LNCaP clone FGC (cell line): ENCODE results near the gene CHI3L2.

Experiments
- DNase-seq: peaks from one replicate; pipeline ENCODE4 v3.0.0-alpha.2; 2011; ENCODE audit warnings: low read depth
- H3K4me3 ChIP-seq: 2 replicates; pipeline ENCODE4 v1.5.1; 2011; ENCODE audit warnings: mild to moderate bottlenecking, low read depth, low read length, control low read depth
- TF ChIP-seq, protein P1 (sequence below): IDR thresholded peaks from 2 replicates; pipeline ENCODE4 v1.5.1; 2012; ENCODE audit warnings: mild to moderate bottlenecking; ENCODE audit not compliant: control insufficient read depth, insufficient read depth; ENCODE audit errors: extremely low read depth

Gene CHI3L2, protein sequence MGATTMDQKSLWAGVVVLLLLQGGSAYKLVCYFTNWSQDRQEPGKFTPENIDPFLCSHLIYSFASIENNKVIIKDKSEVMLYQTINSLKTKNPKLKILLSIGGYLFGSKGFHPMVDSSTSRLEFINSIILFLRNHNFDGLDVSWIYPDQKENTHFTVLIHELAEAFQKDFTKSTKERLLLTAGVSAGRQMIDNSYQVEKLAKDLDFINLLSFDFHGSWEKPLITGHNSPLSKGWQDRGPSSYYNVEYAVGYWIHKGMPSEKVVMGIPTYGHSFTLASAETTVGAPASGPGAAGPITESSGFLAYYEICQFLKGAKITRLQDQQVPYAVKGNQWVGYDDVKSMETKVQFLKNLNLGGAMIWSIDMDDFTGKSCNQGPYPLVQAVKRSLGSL

DNA sequence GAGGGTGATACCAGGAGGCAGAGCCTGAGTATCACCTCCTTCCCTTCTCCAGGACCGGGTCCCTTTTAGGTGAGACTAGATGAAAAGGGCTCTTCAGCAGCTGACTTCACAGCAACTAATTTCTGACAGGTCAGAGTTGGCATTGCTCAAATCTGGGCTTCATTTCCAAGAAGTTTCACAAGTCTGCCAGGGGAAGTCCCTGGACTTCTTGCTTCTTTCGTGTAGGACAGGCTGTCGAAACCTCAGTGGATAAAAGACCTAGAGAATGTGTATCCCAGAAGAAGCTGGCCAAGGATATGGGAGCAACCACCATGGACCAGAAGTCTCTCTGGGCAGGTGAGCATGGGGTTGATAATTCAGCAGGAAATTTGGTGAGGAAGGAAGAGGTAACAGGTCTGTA, at the start of gene CHI3L2:
CHI3L2 (plus strand) TSS at position 280 of the 400 bp plus-strand sequence; CDS start at position 297, 17 bp downstream.
- TF ChIP-seq, protein P1, sequence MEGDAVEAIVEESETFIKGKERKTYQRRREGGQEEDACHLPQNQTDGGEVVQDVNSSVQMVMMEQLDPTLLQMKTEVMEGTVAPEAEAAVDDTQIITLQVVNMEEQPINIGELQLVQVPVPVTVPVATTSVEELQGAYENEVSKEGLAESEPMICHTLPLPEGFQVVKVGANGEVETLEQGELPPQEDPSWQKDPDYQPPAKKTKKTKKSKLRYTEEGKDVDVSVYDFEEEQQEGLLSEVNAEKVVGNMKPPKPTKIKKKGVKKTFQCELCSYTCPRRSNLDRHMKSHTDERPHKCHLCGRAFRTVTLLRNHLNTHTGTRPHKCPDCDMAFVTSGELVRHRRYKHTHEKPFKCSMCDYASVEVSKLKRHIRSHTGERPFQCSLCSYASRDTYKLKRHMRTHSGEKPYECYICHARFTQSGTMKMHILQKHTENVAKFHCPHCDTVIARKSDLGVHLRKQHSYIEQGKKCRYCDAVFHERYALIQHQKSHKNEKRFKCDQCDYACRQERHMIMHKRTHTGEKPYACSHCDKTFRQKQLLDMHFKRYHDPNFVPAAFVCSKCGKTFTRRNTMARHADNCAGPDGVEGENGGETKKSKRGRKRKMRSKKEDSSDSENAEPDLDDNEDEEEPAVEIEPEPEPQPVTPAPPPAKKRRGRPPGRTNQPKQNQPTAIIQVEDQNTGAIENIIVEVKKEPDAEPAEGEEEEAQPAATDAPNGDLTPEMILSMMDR, result no peak
- no peak for DNase-seq
- no peak within 1 kb of the TSS for H3K4me3 ChIP-seq

DNA sequence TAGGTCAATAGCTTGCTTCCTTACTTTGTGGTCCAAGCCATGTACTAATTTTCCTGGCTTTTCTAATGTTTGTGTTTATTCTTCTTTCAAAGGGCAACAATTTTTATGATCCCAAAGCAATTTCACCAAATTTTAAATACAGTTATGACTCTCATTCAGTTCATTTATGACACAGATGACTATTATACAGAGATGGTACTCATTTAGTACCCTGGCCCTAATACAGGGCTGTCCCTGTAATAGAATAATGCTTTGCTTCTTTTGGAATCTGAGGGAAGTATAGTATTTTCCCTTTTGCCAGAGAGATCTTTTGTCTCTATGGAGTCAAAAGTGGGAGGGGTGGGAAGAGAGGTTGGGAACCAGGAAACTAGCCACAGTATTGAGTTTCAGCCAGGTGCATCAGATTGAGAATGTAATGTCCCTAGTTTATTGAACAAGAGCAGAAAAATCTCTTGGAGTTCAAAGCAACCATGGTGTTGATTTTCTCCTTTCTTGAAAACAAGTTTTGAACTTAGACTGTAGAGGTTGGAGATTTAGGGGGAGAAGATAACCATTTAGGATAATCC, 47.5 kb upstream of the CHI3L2 start:
- DNase-seq, result no peak
- TF ChIP-seq, protein P1, result no peak
- H3K4me3 ChIP-seq, result no peak overlapping the region

DNA sequence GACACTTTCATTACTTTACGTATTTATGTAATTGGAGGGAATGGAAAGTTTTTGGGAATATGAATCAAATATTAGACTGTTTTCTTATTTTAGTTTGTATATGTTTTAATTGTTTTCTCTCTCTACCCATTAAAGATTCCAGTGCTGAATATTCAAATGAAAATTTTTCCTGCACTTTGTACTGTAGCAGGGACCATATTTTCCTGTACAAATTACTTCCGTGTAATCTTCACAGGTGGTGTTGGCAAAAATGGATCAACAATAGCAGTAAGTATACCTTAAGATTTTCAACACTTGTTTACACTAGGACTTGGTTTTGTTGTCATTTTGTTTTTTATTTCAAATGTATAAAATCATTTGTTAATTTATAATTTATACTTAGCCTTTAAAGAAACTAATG, 45.5 kb upstream of the CHI3L2 start:
- H3K4me3 ChIP-seq, result no peak overlapping the region
- DNase-seq, result no peak
- TF ChIP-seq, protein P1, result no peak

DNA sequence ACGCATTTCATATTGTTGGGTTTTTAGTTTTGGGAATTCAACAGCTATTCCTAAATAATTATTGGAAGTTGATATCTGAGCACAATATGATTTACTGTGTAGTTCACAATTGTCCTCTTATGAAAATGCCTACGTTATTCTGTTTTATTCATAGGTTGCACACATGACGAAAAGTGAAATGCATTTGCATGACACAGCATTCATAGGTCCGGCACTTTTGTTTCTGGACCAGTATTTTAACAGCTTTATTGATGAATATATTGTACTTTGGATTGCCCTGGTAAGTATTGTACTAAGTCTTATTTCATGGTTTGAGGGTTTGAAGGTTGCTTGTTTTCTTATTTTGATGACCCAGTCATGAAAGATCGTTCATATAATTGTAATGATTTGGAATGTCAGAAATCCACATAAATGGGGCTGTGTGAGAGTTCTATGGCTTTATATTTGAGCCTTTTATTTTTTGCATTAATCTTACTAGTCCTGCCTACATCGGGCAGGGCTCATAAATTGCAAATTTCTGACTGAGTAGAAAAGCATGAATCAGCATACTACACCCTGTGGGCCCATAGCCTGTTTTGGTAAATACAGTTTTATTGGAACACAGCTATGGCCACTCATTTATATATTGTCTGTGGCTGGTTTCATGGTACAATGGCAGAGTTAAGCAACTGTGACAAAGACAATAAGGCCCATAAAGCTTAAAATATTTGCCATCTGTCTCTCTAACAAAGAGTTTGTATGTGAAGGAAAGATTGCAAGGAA, 44.0 kb upstream of the CHI3L2 start:
- DNase-seq, result no peak
- no peak overlapping the region for H3K4me3 ChIP-seq
- TF ChIP-seq, protein P1, result no peak

DNA sequence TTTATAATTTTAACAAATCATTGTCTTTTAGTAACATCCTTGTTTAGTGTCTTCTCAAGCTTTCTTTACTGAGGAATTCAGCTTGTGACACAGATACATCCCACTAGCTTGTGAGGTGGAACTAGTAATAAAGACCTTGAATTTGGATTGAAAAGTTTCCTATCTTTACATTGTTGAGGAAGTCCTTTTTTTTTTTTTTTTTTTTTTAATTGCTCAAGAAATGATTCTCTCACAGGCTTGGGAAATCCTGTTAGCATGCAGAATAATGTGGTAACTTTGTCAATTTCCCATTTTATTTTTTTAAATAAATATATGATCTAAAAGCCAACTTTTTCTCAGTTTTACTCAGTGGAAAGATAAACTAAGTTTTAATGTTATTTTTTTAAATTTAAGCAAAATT, 42.9 kb upstream of the CHI3L2 start:
- DNase-seq, result no peak
- TF ChIP-seq, protein P1, result no peak
- H3K4me3 ChIP-seq, result no peak overlapping the region

DNA sequence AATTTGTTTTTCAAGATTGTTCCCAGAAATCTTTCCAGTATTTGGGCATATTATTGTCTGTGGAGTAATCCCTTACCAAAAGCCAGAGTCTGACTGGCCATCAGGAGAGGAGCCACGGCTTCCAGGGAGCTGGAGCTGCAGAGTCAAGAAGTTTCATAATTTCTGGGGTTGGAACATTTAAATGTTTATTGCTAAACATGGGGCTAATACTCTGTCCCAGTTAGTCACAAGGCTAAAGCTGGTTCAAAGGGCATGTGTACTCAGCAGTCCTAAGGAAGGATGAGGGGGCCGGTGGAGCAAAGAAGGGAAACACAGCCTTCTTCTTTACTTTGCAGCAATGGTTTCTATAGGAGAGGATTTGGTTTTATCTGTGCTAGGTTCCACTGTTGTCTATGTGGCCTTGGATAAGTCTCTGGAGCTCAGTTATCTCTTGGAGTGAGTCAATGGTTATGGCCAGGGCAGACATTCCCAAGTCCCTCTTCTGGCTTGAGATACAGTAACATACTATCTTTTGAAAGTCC, 36.5 kb upstream of the CHI3L2 start:
- H3K4me3 ChIP-seq, result no peak overlapping the region
- no peak for DNase-seq
- TF ChIP-seq, protein P1, result no peak
